Cardiac fibroblast (primary cell): ENCODE results near the gene ATP5MC2.
A peak's percentile ranks its signal among the peaks of the same experiment; 100 is the strongest.
"Not testable (repeated sequence)": the region's sequence is repeated elsewhere in the genome, so short reads cannot be mapped to it uniquely, and the experiment has no call there.

Experiments used
- DNase-seq, 2 donors: peaks; one replicate each; pipeline versions ENCODE4 v3.0.0 to v3.0.0-alpha.2; 2010; ENCODE audit warnings: low read depth in 2 of 2
- H3K4me3 ChIP-seq, 2 donors: replicated peaks in 1 of 2; 1 replicate in 1 of 2; 2 replicates in 1 of 2; pipeline ENCODE4 v1.5.1; 2011; ENCODE audit warnings: low read depth in 2 of 2, low read length in 2 of 2, mild to moderate bottlenecking in 2 of 2, moderate library complexity in 1 of 2
- CTCF ChIP-seq: IDR thresholded peaks from one replicate; pipeline ENCODE4 v1.5.1; 2011; ENCODE audit warnings: low read depth, mild to moderate bottlenecking, low read length, inconsistent platforms

The ATP5MC2 gene

GRCh38 chr12:53683494-53683893 lies 7.6 kb upstream of the ATP5MC2 start:
- DNase-seq, result no peak
- no peak overlapping the region for H3K4me3 ChIP-seq
- no peak for TF ChIP-seq CTCF

- not testable (repeated sequence) for H3K4me3 ChIP-seq, DNase-seq
Measured at GRCh38 chr12:53680061-53680460, 4.2 kb upstream of the ATP5MC2 start.

- no peak overlapping the region for H3K4me3 ChIP-seq
- no peak for DNase-seq
- no peak for TF ChIP-seq CTCF
Measured at GRCh38 chr12:53677800-53678148, 1.9 kb upstream of the ATP5MC2 start.

GRCh38 chr12:53677016-53677799 lies 1.3 kb upstream of the ATP5MC2 start:
- H3K4me3 ChIP-seq, result peak overlapping the region in 1 of 2 donors; percentile 14
- TF ChIP-seq CTCF, result no peak

GRCh38 chr12:53676656-53677015 lies 753 bp upstream of the ATP5MC2 start:
- TF ChIP-seq CTCF, result no peak
- H3K4me3 ChIP-seq, result peak overlapping the region; percentile 14 to 36
- peak; percentile 47 to 60 for DNase-seq

More at GRCh38 chr12:53677016-53677799, 1.3 kb upstream of the ATP5MC2 start:
- peak; percentile 25 to 33 for DNase-seq

GRCh38 chr12:53674977-53675700 lies 744 bp downstream of the ATP5MC2 start:
- no peak for TF ChIP-seq CTCF

GRCh38 chr12:53670971-53671370 lies 4.9 kb downstream of the ATP5MC2 start:
- no peak overlapping the region for H3K4me3 ChIP-seq
- no peak for DNase-seq
- TF ChIP-seq CTCF, result no peak

More at GRCh38 chr12:53674977-53675700, 744 bp downstream of the ATP5MC2 start:
- peak overlapping the region; percentile 78 to 79 for H3K4me3 ChIP-seq
- DNase-seq, result peak in 1 of 2 donors; percentile 25
